Peyer's patch (tissue), 4 donors: Measurements from ENCODE around the gene HELLS. TPM values are rescaled to one million over a fixed set of nuclear protein-coding genes. Genes with fewer than 3 reads are reported as not detected.

Source experiments
- DNase-seq, 3 donors: peaks; one replicate each; pipeline ENCODE4 v3.0.0-alpha.2; 2017 to 2019
- H3K27ac ChIP-seq, 4 donors: fragments of 200-600 bp; sonication (generic); one replicate each; pipeline ENCODE4 v1.5.1; 2016 to 2019
- H3K27me3 ChIP-seq, 2 donors: fragments of 200-600 bp; sonication (generic); one replicate each; pipeline ENCODE4 v1.5.1; 2019
- H3K36me3 ChIP-seq, 3 donors: fragments of 200-600 bp; sonication (generic); one replicate each; pipeline ENCODE4 v1.5.1; 2016 to 2019
- H3K4me1 ChIP-seq, 4 donors: fragments of 200-600 bp; sonication (generic); one replicate each; pipeline ENCODE4 v1.5.1; 2016 to 2019
- H3K4me3 ChIP-seq, 4 donors: fragments of 200-600 bp; sonication (generic); 1 replicate in 3 of 4; 2 replicates in 1 of 4; pipeline ENCODE4 v1.5.1; 2016 to 2019; ENCODE audit warnings: mild to moderate bottlenecking in 1 of 4
- H3K9me3 ChIP-seq, 4 donors: fragments of 200-600 bp; sonication (generic); one replicate each; pipeline ENCODE4 v1.5.1; 2016 to 2019; ENCODE audit warnings: mild to moderate bottlenecking in 1 of 4
- POLR2A ChIP-seq, 2 donors: fragments of 450-650 bp; IDR thresholded peaks; one replicate each; pipeline ENCODE4 v1.5.1; 2017; ENCODE audit warnings: antibody characterized with exemption in 2 of 2, mild to moderate bottlenecking in 2 of 2, moderate library complexity in 2 of 2
- total RNA-seq, 4 donors: library from RNA; depleted of rRNA; stranded (reverse); fragments of >200 nt; gene quantifications; one replicate each; pipeline ENCODE4 v1.1.0, GENCODE V29; 2016
- TF ChIP-seq, protein P1 (sequence below), 6 experiments: fragments of 450-650 bp in 4 of 6; fragments of 200-600 bp in 2 of 6; sonication (generic) in 1 of 6; IDR thresholded peaks; one replicate each; pipeline ENCODE4 v1.5.1; 2017 to 2019; ENCODE audit warnings: antibody characterized with exemption in 6 of 6, mild to moderate bottlenecking in 3 of 6, moderate library complexity in 1 of 6

Gene HELLS
- total RNA-seq, result 100 to 1,000 TPM in 1 of 4 donors, 10 to 100 TPM in 3; 22.1 to 151 (median 34.0) TPM

DNA sequence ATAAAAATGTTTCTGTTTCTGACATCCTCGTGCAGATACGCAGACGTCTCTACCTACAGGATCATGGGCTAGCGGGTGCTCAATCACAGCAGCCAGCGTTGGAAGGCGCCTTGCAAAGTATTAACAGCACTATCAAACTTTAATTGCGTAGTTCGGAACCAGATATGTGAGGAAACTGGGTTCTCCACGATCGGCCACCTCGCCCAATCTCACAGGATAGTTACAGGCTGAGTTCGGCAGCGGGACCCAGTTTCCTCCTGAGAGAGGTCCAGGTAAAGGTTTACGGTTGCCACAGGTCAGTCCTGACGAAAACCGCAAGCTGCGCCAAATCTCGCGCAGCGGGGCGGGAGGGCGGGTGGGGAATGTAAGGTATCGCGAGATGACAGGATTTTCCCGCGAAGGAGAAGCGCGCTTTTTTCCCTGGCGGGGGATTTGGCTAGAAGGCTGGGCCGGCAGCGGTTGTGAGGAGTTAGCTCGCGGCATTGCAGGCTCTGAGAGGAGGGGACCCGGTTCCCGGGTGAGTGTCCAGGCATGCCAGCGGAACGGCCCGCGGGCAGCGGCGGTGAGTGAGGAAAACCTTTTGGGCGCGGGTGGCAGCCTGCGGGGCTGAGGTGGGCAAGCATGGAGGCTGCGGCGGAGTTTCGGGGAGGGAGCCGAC, at the start of gene HELLS:
HELLS (plus strand) TSS at position 398 of the 658 bp plus-strand sequence; CDS start at position 532, 134 bp downstream.
- H3K27me3 ChIP-seq, result no peaks in the 10 kb centered on the region
- DNase-seq, result peak; percentile 60 to 88 (median 88)
- peak within 1 kb of the TSS; percentile 45 to 65 (median 62) for H3K27ac ChIP-seq
- H3K4me3 ChIP-seq, result peak within 1 kb of the TSS; percentile 58 to 83 (median 76)
- no peaks in the 10 kb centered on the region for H3K36me3 ChIP-seq
- H3K4me1 ChIP-seq, result peaks cover 0 to 16% (median 3%) of the 10 kb centered on the region in 4 donors
- H3K9me3 ChIP-seq, result no peaks in the 10 kb centered on the region
- TF ChIP-seq POLR2A (IDR thresholded peaks at IDR 0.05), result no peak
- TF ChIP-seq, protein P1, sequence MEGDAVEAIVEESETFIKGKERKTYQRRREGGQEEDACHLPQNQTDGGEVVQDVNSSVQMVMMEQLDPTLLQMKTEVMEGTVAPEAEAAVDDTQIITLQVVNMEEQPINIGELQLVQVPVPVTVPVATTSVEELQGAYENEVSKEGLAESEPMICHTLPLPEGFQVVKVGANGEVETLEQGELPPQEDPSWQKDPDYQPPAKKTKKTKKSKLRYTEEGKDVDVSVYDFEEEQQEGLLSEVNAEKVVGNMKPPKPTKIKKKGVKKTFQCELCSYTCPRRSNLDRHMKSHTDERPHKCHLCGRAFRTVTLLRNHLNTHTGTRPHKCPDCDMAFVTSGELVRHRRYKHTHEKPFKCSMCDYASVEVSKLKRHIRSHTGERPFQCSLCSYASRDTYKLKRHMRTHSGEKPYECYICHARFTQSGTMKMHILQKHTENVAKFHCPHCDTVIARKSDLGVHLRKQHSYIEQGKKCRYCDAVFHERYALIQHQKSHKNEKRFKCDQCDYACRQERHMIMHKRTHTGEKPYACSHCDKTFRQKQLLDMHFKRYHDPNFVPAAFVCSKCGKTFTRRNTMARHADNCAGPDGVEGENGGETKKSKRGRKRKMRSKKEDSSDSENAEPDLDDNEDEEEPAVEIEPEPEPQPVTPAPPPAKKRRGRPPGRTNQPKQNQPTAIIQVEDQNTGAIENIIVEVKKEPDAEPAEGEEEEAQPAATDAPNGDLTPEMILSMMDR (IDR thresholded peaks at IDR 0.05), result peak in 2 of 6 experiments; percentile 14 to 21

DNA sequence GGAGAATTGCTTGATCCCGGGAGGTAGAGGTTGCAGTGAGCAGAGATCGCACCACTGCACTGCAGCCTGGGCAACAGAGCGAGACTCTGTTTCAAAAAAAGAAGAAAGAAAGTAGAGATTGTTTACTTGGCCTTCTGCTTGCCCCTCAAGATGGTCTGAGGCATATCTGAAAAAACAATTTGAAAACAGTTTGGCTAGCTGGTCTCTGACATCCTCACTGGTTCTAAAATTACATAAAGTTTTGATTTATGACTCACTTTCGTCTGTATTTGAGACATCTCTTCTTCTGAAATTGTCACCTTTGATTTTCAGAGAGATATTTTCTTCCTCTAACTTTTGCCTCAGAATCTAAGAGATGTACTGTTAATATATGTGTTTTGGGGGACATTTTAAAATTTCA, 49.6 kb upstream of the HELLS start:
- Histone ChIP-seq H3K4me3 (no peak overlapping the region), H3K4me1 (no peaks in the 10 kb centered on the region), H3K9me3 (no peaks in the 10 kb centered on the region), H3K27ac (no peak overlapping the region), H3K36me3 (peaks cover 0 to 22% (median 0%) of the 10 kb centered on the region in 3 donors), H3K27me3 (no peaks in the 10 kb centered on the region)
- DNase-seq, result no peak
- TF ChIP-seq, protein P1 (IDR thresholded peaks at IDR 0.05), result no peak
- no peak for TF ChIP-seq POLR2A (IDR thresholded peaks at IDR 0.05)

DNA sequence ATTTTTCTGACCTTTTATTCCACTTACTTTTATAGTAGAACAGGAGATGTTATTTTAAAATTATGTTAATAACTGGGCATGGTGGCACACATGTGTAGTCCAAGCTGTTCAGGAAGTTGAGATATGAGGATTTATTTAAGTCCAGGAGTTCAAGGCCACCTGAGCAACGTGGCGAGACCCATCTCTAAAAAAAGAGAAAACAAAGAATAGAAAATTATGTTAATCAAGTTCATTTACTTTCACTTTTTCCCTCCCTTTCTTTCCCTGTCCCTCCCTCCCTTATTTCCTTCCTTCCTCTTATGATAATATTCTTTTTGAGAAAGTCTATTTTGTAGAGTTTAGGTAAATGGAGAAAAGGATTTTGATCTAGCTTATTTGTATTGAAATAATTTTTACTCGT, 48.9 kb upstream of the HELLS start:
- no peak for TF ChIP-seq POLR2A (IDR thresholded peaks at IDR 0.05)
- TF ChIP-seq, protein P1 (IDR thresholded peaks at IDR 0.05), result no peak
- Histone ChIP-seq H3K4me3 (no peak overlapping the region), H3K27me3 (no peaks in the 10 kb centered on the region), H3K36me3 (peaks cover 0 to 28% (median 0%) of the 10 kb centered on the region in 3 donors), H3K9me3 (no peaks in the 10 kb centered on the region), H3K4me1 (no peaks in the 10 kb centered on the region), H3K27ac (no peak overlapping the region)
- DNase-seq, result no peak

DNA sequence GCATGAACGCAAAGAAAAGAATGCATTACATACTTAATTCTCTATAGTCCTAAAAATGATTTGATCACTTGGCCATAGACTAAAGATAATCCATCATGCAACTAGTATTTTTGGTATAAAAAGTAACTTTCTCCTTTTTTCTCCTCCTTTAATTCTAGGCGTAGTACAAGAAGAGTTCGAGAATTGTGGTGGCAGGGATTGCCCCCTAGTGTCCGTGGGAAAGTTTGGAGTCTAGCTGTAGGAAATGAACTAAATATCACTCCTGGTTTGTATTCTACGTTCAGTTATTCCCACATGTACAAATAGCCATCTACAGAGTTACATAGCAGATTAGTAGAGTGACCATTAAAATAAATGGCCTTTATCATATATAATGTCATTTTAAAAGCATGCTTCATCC, 45.5 kb upstream of the HELLS start:
- no peak for DNase-seq
- Histone ChIP-seq H3K36me3 (peaks cover 0 to 20% (median 0%) of the 10 kb centered on the region in 3 donors), H3K4me1 (no peaks in the 10 kb centered on the region), H3K27ac (no peak overlapping the region), H3K27me3 (no peaks in the 10 kb centered on the region), H3K9me3 (no peaks in the 10 kb centered on the region), H3K4me3 (no peak overlapping the region)
- TF ChIP-seq, protein P1 (IDR thresholded peaks at IDR 0.05), result no peak
- no peak for TF ChIP-seq POLR2A (IDR thresholded peaks at IDR 0.05)

DNA sequence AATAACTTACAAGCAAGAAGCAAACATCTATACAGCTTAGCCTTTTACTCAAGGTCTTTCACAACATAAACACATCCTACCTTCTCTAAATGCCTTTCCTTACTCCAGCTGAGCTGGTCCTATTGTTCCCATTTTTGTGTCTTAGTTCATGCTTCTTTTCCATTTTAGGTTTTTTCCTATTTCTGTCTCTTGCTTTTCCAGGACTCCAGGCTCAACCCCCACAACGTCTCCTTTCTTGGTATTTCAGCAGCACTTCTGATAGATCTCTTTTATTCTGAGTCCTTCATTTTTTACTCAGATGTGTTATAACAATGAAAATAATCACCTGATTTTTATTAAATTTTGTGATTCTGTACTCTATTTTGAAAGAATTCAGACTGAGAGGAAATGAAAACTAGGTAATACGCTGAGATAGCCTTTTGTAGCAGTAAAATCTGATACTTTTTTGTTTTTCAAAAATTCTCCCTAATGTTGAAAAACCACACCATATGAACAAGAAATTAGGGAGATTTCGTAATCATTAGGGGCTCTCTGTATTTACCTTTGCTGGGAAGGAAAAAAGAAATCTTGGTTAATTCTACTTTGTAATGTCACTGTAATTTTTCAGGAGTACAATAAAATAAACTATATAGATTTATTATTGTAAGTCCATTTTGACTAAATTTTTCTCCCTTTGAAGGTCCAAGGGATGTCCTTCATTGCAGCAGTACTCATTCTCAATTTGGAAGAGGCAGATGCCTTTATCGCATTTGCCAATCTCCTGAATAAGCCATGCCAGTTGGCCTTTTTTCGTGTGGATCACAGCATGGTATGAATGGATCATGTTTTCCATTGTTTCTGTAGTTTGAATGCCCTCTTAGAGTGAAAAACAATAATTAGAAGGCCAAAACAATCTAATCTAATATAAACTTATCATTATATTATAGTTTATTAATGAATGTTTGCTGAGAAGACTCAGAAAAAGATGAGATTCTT, 24.0 kb upstream of the HELLS start:
- no peak overlapping the region for H3K4me3 ChIP-seq
- no peak overlapping the region for H3K27ac ChIP-seq
- H3K4me1 ChIP-seq, result no peaks in the 10 kb centered on the region
- TF ChIP-seq, protein P1 (IDR thresholded peaks at IDR 0.05), result no peak
- no peak for TF ChIP-seq POLR2A (IDR thresholded peaks at IDR 0.05)
- H3K36me3 ChIP-seq, result peaks cover 0 to 23% (median 0%) of the 10 kb centered on the region in 3 donors
- no peaks in the 10 kb centered on the region for H3K9me3 ChIP-seq
- DNase-seq, result no peak
- no peaks in the 10 kb centered on the region for H3K27me3 ChIP-seq
